Omental fat pad (tissue), 4 donors: ENCODE results near the gene ARHGEF11. TPM values are rescaled to one million over a fixed set of nuclear protein-coding genes. Genes with fewer than 3 reads are reported as not detected.

Experiments
- ATAC-seq: fragments of 150-250 bp; one replicate; pipeline ENCODE4 v1.9.1; 2016; ENCODE audit warnings: mild to moderate bottlenecking, moderate library complexity; ENCODE audit not compliant: low FRiP score
- DNase-seq: peaks from one replicate; pipeline ENCODE4 v3.0.0-alpha.2; 2019; ENCODE audit warnings: low spot score
- CTCF ChIP-seq, 3 donors: fragments of 450-650 bp; IDR thresholded peaks; one replicate each; pipeline ENCODE4 v1.5.1; 2016 to 2017; ENCODE audit warnings: antibody characterized with exemption in 3 of 3, mild to moderate bottlenecking in 3 of 3, moderate library complexity in 2 of 3
- total RNA-seq, 4 donors: library from RNA; depleted of rRNA; stranded (reverse); fragments of >200 nt; gene quantifications; one replicate each; pipeline ENCODE4 v1.1.0, GENCODE V29; 2016

ARHGEF11 gene
- total RNA-seq, 4 donors from 2014 or later, result 26.4 to 46.5 (median 35.6) TPM

GRCh38 chr1:156894001-156894400 lies 151.5 kb downstream of the ARHGEF11 start:
- TF ChIP-seq CTCF (IDR thresholded peaks at IDR 0.05), result no peak
- ATAC-seq (no peak), DNase-seq (no peak)

- ATAC-seq, result no peak
- TF ChIP-seq CTCF (IDR thresholded peaks at IDR 0.05), result no peak
- DNase-seq, result no peak
Measured at GRCh38 chr1:156893048-156893953, 152.2 kb downstream of the ARHGEF11 start, which contains the start of gene PEAR1. Gene PEAR1 (plus strand): TSS chr1:156893718. CDS start chr1:156903927, 10,209 bp downstream.

- peak; percentile 83 for DNase-seq
- peak; percentile 85 for ATAC-seq
- peak in 1 of 3 donors; percentile 25 for TF ChIP-seq CTCF (IDR thresholded peaks at IDR 0.05)
Measured at GRCh38 chr1:156892190-156893047, 153.1 kb downstream of the ARHGEF11 start.

GRCh38 chr1:156889802-156890580 lies 155.6 kb downstream of the ARHGEF11 start:
- peak; percentile 89 for DNase-seq
- no peak for TF ChIP-seq CTCF (IDR thresholded peaks at IDR 0.05)
- ATAC-seq, result peak; percentile 47

- ATAC-seq (no peak), DNase-seq (no peak)
- no peak for TF ChIP-seq CTCF (IDR thresholded peaks at IDR 0.05)
Measured at GRCh38 chr1:156887734-156888133, 157.8 kb downstream of the ARHGEF11 start.

GRCh38 chr1:156887317-156887716 lies 158.2 kb downstream of the ARHGEF11 start:
- ATAC-seq, result no peak
- no peak for DNase-seq
- no peak for TF ChIP-seq CTCF (IDR thresholded peaks at IDR 0.05)
